Aortic smooth muscle cell (primary cell): ENCODE data around the gene MTA3. TPM values are rescaled to one million over a fixed set of nuclear protein-coding genes. Genes with fewer than 3 reads are reported as not detected.

Experiments
- total RNA-seq: library from RNA; depleted of rRNA; stranded (reverse); fragments of >200 nt; gene quantifications from 2 replicates; pipeline ENCODE4 v1.2.3, GENCODE V29; 2014

MTA3 gene
- total RNA-seq: 18.9 and 25.0 TPM in 2 replicates

DNA sequence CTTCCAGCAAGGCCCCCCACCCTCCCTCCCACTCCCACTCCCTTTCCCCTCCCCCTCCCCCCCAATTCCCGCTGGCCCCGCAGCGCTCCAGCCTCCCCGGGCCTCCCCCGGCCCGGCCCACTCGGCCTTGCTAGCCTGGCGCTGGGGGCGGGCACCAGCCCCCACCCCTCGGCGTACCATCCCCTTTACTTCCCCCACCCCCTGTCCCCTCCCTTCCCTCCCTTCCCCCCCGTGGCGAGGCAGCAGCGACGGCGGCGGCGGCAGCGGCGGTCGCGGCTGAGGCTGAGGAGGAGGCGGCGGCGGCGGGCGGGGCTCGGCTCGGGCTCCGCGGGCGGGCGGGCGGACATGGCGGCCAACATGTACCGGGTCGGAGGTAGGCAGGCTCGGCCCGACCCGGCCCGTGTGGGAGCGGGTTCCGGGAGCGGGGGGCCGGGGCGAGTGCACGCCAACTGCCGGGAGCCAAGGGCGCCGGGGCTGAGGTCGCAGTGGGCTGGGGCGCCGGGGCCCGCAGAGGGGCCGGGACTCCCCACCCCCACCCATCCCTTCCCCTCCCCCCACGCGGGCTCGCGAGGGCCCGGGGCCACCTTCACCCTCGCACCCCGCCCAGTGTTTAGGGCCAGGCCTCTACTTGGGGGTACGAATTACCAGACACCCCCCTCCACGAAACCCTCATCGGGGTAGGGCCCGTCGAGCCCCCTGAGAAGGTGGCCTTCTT is at the start of gene MTA3:
Gene MTA3, plus strand, starts transcription at position 232 of the 715 bp plus-strand sequence. Its CDS starts 114 bp downstream, at position 346.

GRCh38 chr2:42764096-42764495 is 195.7 kb downstream of the MTA3 start, which contains the start of gene OXER1:
TSS of gene OXER1 (minus strand) at chr2:42764135. CDS start at chr2:42764062, 73 bp downstream.

DNA sequence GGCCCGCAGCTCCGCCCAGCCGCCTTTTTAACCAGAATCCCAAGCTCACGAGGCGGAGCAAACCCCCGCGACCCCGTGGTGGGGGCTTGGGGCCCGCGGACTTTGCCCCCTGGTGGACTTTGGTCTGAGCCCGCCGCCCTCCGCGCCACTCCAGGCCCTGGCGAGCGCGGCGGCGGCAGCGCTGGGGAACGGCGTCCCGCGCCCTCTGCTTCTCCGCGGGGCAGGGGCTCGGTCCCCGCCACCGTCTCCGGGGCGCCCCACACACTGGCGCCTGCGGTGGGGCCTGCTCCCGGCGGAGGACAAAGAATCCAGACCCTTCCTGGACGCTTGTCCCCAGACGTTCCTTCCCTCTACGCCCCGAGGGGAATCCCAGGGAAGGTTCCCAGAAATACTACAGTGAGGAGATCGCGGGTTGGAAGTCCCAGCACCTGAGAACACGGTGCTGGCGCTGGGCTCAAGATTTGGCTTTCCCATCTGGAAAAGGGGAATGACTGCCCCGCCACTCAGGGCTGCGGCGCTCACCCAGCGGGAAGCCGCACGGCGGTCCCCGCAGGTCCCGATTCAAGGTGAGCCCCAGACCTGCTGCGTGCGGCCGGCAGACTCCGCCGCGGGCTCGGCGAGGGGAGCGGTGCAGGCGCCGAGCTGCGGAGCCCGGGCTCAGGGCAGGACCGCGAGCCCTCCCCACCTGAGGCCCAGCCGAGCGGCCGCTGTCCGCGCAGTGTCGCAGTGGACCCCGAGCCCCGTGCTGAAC is 224.3 kb downstream of the MTA3 start, which contains the start of gene HAAO:
Gene HAAO, minus strand, starts transcription at position 1 of the 751 bp plus-strand sequence. CDS start 47 bp downstream, outside the sequence.

Other genes with a start within 250 kb of the MTA3 start
- gene COX7A2L, start 207.4 kb upstream of the MTA3 start, total RNA-seq: 148 and 163 TPM in 2 replicates
- not detected in 2 replicates for gene KCNG3, start 74.7 kb upstream of the MTA3 start, total RNA-seq
- not detected in 2 replicates for gene OXER1, start 195.5 kb downstream of the MTA3 start, total RNA-seq
- gene HAAO, start 224.0 kb downstream of the MTA3 start, total RNA-seq: 0.53 and 1.1 TPM in 2 replicates